H9 (cell line): ENCODE data around the gene KRTAP12-4. TPM values are rescaled to one million over a fixed set of nuclear protein-coding genes. Genes with fewer than 3 reads are reported as not detected.

Experiments
- DNase-seq: peaks from one replicate; pipeline ENCODE4 v3.0.0-alpha.2; 2017
- H2AFZ ChIP-seq: one replicate; pipeline ENCODE4 v1.6.1; 2013; ENCODE audit warnings: mild to moderate bottlenecking, low read length, control low read depth, moderate library complexity
- H2AK5ac ChIP-seq: 2 replicates; pipeline ENCODE4 v1.6.1; 2013; ENCODE audit warnings: low read length, control low read depth, mixed read lengths; ENCODE audit not compliant: insufficient read length
- H2BK120ac ChIP-seq: one replicate; pipeline ENCODE4 v1.6.1; 2013; ENCODE audit warnings: low read depth, mild to moderate bottlenecking, low read length, control low read depth, inconsistent platforms; ENCODE audit not compliant: poor library complexity, severe bottlenecking
- H2BK12ac ChIP-seq: 2 replicates; pipeline ENCODE4 v1.6.1; 2013; ENCODE audit warnings: low read length, control low read depth, mixed read lengths, low read depth; ENCODE audit not compliant: insufficient read length
- H2BK15ac ChIP-seq: 2 replicates; pipeline ENCODE4 v1.6.1; 2013; ENCODE audit warnings: low read depth, low read length, control low read depth
- H2BK20ac ChIP-seq: one replicate; pipeline ENCODE4 v1.6.1; 2013; ENCODE audit warnings: low read depth, mild to moderate bottlenecking, low read length, control low read depth, inconsistent platforms; ENCODE audit not compliant: poor library complexity, severe bottlenecking
- H2BK5ac ChIP-seq: 2 replicates; pipeline ENCODE4 v1.6.1; 2013; ENCODE audit warnings: low read length, control low read depth, mixed read lengths; ENCODE audit not compliant: insufficient read length
- H3K14ac ChIP-seq: 2 replicates; pipeline ENCODE4 v1.6.1; 2013; ENCODE audit warnings: low read length, control low read depth; ENCODE audit not compliant: insufficient read depth
- H3K18ac ChIP-seq: 2 replicates; pipeline ENCODE4 v1.6.1; 2013; ENCODE audit warnings: low read depth, mild to moderate bottlenecking, mixed read lengths, low read length, control low read depth; ENCODE audit not compliant: insufficient read length
- H3K23ac ChIP-seq: 2 replicates; pipeline ENCODE4 v1.6.1; 2013; ENCODE audit warnings: low read length, control low read depth, mixed read lengths, low read depth; ENCODE audit not compliant: insufficient read length
- H3K23me2 ChIP-seq: 2 replicates; pipeline ENCODE4 v1.6.1; 2013; ENCODE audit warnings: low read depth, mild to moderate bottlenecking, mixed read lengths, low read length, control low read depth; ENCODE audit not compliant: insufficient read length, poor library complexity, severe bottlenecking
- H3K27ac ChIP-seq: 2 replicates; pipeline ENCODE4 v1.5.1; 2013; ENCODE audit warnings: low read length, control low read depth, mixed read lengths, low read depth; ENCODE audit not compliant: insufficient read length
- H3K27me3 ChIP-seq: 2 replicates; pipeline ENCODE4 v1.6.1; 2013; ENCODE audit warnings: low read length, control low read depth, inconsistent platforms; ENCODE audit not compliant: insufficient read depth
- H3K4ac ChIP-seq: 2 replicates; pipeline ENCODE4 v1.6.1; 2013; ENCODE audit warnings: low read depth, mild to moderate bottlenecking, control low read depth, inconsistent platforms, low read length, moderate library complexity
- H3K4me1 ChIP-seq: 2 replicates; pipeline ENCODE4 v1.6.1; 2013; ENCODE audit warnings: low read length, control low read depth, inconsistent platforms; ENCODE audit not compliant: insufficient read depth
- H3K4me2 ChIP-seq: 2 replicates; pipeline ENCODE4 v1.6.1; 2013; ENCODE audit warnings: low read length, control low read depth, mixed read lengths; ENCODE audit not compliant: insufficient read length, insufficient read depth
- H3K56ac ChIP-seq: 2 replicates; pipeline ENCODE4 v1.6.1; 2013; ENCODE audit warnings: low read depth, mild to moderate bottlenecking, mixed read lengths, low read length, control low read depth; ENCODE audit not compliant: insufficient read length
- H3K79me1 ChIP-seq: 2 replicates; pipeline ENCODE4 v1.6.1; 2013; ENCODE audit warnings: low read depth, mild to moderate bottlenecking, moderate library complexity, low read length, control low read depth, inconsistent platforms; ENCODE audit not compliant: insufficient read depth, poor library complexity, severe bottlenecking
- H3K79me2 ChIP-seq: 2 replicates; pipeline ENCODE4 v1.6.1; 2013; ENCODE audit warnings: low read length, control low read depth, inconsistent platforms; ENCODE audit not compliant: insufficient read depth
- H3K9ac ChIP-seq: 2 replicates; pipeline ENCODE4 v1.6.1; 2013; ENCODE audit warnings: low read length, control low read depth, mixed read lengths; ENCODE audit not compliant: insufficient read length; ENCODE audit errors: extremely low read depth
- H3K9me3 ChIP-seq: one replicate; pipeline ENCODE4 v1.6.1; 2013; ENCODE audit warnings: low read depth, low read length, inconsistent platforms; ENCODE audit not compliant: control insufficient read depth
- H3T11ph ChIP-seq: one replicate; pipeline ENCODE4 v1.6.1; 2013; ENCODE audit warnings: mild to moderate bottlenecking, low read length, control low read depth, inconsistent platforms
- H4K20me1 ChIP-seq: one replicate; pipeline ENCODE4 v1.6.1; 2013; ENCODE audit not compliant: control insufficient read depth, insufficient read length, insufficient read depth
- H4K5ac ChIP-seq: 2 replicates; pipeline ENCODE4 v1.6.1; 2013; ENCODE audit warnings: low read depth, mild to moderate bottlenecking, mixed read lengths, low read length, control low read depth; ENCODE audit not compliant: insufficient read length
- H4K8ac ChIP-seq: replicated peaks from 2 replicates; pipeline ENCODE4 v1.6.1; 2013; ENCODE audit warnings: low read length, control low read depth, mixed read lengths, low read depth; ENCODE audit not compliant: insufficient read length
- H4K91ac ChIP-seq: 2 replicates; pipeline ENCODE4 v1.6.1; 2013; ENCODE audit warnings: low read depth, mild to moderate bottlenecking, moderate library complexity, mixed read lengths, low read length, control low read depth; ENCODE audit not compliant: insufficient read length
- H3K27ac Mint-ChIP-seq, 3 experiments: 2 replicates in 2 of 3; 3 replicates in 1 of 3; pipeline ENCODE4 v1.8.0; 2020 to 2021; ENCODE audit warnings: mixed read lengths in 3 of 3, mild to moderate bottlenecking in 1 of 3, moderate library complexity in 1 of 3
- H3K27me3 Mint-ChIP-seq: 2 replicates; pipeline ENCODE4 v1.8.0; 2021; ENCODE audit warnings: low read depth, mild to moderate bottlenecking, moderate library complexity, mixed read lengths
- H3K36me3 Mint-ChIP-seq, 3 experiments: 2 replicates in 2 of 3; 3 replicates in 1 of 3; pipeline ENCODE4 v1.8.0; 2020 to 2021; ENCODE audit warnings: low read depth in 3 of 3, mixed read lengths in 3 of 3; ENCODE audit not compliant: insufficient read depth in 1 of 3
- H3K4me1 Mint-ChIP-seq, 2 experiments: 2 replicates each; pipeline ENCODE4 v1.8.0; 2020; ENCODE audit warnings: mixed read lengths in 2 of 2
- H3K4me3 Mint-ChIP-seq, 2 experiments: 2 replicates in 1 of 2; 3 replicates in 1 of 2; pipeline ENCODE4 v1.8.0; 2020 to 2021; ENCODE audit warnings: mild to moderate bottlenecking in 2 of 2, mixed read lengths in 2 of 2, moderate library complexity in 1 of 2
- H3K9me3 Mint-ChIP-seq, 2 experiments: 2 replicates in 1 of 2; 3 replicates in 1 of 2; pipeline ENCODE4 v1.8.0; 2020; ENCODE audit warnings: mild to moderate bottlenecking in 2 of 2, mixed read lengths in 2 of 2, moderate library complexity in 1 of 2
- WGBS: extraction: QIAGEN DNeasy Blood & Tissue Kit; methylation state at CpG from one replicate; pipeline ENCODE4 v1.1.7; 2013; ENCODE audit warnings: missing lambda C conversion rate, low lambda C conversion rate, mixed read lengths; ENCODE audit not compliant: insufficient read length; ENCODE audit errors: extremely low coverage; 5-methylcytosine and 5-hydroxymethylcytosine counted together
- total RNA-seq: library from RNA; stranded (reverse); gene quantifications from 2 replicates; pipeline ENCODE4 v1.2.1, GENCODE V29; 2021
- TF ChIP-seq, protein P1 (sequence below): fragments of 200-600 bp; sonication (generic); conservative IDR thresholded peaks from 3 replicates; pipeline ENCODE4 v1.8.0; 2021; ENCODE audit warnings: antibody characterized with exemption, mild to moderate bottlenecking

The KRTAP12-4 gene
- total RNA-seq, 1 experiment from 2014 or later: not detected

DNA sequence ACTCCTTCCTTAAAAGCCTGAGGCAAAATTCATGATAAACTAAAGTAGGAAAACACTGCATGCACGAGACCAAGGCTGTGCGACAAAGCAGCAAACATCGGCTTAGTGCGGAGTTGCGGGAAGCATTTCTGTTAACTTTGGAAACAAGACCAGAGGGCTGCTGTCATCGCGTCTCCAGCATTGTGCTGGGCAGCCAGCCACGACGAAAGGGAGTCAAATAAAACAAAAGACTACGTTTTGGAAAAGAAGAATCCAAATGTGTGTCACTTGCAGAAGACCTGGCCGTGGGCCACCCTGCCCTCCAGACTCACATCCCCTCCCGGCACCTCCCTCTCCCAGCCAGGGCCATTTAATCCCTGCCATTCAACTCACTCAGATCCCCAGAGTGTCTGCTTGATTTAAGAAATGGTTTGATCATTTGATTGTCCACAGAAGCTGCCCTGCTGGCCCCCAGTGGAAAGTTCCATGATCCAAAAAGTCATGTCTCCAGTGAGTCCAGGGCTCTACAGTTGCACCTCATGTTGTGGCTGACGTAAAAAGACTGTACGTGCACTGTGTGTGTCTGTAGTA, 10.6 kb downstream of the KRTAP12-4 start:
- no peak overlapping the region for H3K4me3 Mint-ChIP-seq
- no peak overlapping the region for H3K4me2 ChIP-seq
- no peaks in the 10 kb centered on the region for H3K79me2 ChIP-seq
- no peaks in the 10 kb centered on the region for H3K79me1 ChIP-seq
- no peak overlapping the region for H4K91ac ChIP-seq
- WGBS: no CpG with 5 or more reads among the region's 14 CpGs
- peaks cover 2% of the 10 kb centered on the region for H3K23me2 ChIP-seq
- H2BK12ac ChIP-seq: no peak overlapping the region
- no peak overlapping the region for H3T11ph ChIP-seq
- DNase-seq: no peak
- no peak overlapping the region for H3K4ac ChIP-seq
- TF ChIP-seq, protein P1, sequence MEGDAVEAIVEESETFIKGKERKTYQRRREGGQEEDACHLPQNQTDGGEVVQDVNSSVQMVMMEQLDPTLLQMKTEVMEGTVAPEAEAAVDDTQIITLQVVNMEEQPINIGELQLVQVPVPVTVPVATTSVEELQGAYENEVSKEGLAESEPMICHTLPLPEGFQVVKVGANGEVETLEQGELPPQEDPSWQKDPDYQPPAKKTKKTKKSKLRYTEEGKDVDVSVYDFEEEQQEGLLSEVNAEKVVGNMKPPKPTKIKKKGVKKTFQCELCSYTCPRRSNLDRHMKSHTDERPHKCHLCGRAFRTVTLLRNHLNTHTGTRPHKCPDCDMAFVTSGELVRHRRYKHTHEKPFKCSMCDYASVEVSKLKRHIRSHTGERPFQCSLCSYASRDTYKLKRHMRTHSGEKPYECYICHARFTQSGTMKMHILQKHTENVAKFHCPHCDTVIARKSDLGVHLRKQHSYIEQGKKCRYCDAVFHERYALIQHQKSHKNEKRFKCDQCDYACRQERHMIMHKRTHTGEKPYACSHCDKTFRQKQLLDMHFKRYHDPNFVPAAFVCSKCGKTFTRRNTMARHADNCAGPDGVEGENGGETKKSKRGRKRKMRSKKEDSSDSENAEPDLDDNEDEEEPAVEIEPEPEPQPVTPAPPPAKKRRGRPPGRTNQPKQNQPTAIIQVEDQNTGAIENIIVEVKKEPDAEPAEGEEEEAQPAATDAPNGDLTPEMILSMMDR: no peak
- H3K4me1 Mint-ChIP-seq: peaks cover 13 to 14% of the 10 kb centered on the region in 2 experiments
- H3K9me3 Mint-ChIP-seq: peaks cover 22 to 25% of the 10 kb centered on the region in 2 experiments
- no peak overlapping the region for H3K14ac ChIP-seq
- H4K8ac ChIP-seq: no peak overlapping the region
- peaks cover 8% of the 10 kb centered on the region for H3K27me3 Mint-ChIP-seq
- H2AK5ac ChIP-seq: no peak overlapping the region
- no peaks in the 10 kb centered on the region for H3K27me3 ChIP-seq
- H2BK5ac ChIP-seq: no peak overlapping the region
- H3K23ac ChIP-seq: no peak overlapping the region
- H2AFZ ChIP-seq: no peak overlapping the region
- no peak overlapping the region for H3K9ac ChIP-seq
- H2BK120ac ChIP-seq: no peak overlapping the region
- no peak overlapping the region for H3K56ac ChIP-seq
- H2BK15ac ChIP-seq: no peak overlapping the region
- H3K27ac ChIP-seq: no peak overlapping the region
- no peaks in the 10 kb centered on the region for H3K4me1 ChIP-seq
- H3K18ac ChIP-seq: no peak overlapping the region
- no peak overlapping the region for H4K5ac ChIP-seq
- no peaks in the 10 kb centered on the region for H4K20me1 ChIP-seq
- no peak overlapping the region for H2BK20ac ChIP-seq
- H3K9me3 ChIP-seq: no peaks in the 10 kb centered on the region
- peaks cover 9 to 20% (median 16%) of the 10 kb centered on the region in 3 experiments for H3K36me3 Mint-ChIP-seq
- H3K27ac Mint-ChIP-seq: no peak overlapping the region
